Stimulated activated CD4-positive, alpha-beta T cell treated with anti-CD3 and anti-CD28 coated beads, Interleukin-2, amount 100 ng/mL, for 24 hours (primary cell): ENCODE results near the gene DPRX.
"Not testable (repeated sequence)": the region's sequence is repeated elsewhere in the genome, so short reads cannot be mapped to it uniquely, and the experiment has no call there.

Experiments used
- DNase-seq, 2 donors: peaks; one replicate each; pipeline ENCODE4 v3.0.0-alpha.2; 2020

The DPRX gene

DNA sequence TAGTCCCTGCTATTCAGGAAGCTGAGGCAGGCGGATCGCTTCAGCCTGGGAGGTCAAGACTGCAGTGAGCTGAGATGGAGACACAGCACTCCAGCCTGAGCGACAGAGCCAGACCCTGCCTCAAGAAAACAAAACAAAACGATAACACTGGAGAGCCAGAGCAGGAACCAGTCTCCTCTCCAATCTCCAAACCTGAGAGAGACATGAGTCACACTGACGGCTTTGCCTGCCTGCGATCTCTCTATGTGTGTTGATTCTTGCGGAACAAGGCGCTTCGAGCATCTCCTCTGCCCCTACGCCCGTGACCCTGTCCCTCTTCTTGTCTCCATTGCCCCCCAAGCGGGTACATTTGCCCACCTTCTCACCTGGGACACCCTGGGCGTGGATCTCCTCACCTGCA is 15.6 kb downstream of the DPRX start:
- DNase-seq: no peak

DNA sequence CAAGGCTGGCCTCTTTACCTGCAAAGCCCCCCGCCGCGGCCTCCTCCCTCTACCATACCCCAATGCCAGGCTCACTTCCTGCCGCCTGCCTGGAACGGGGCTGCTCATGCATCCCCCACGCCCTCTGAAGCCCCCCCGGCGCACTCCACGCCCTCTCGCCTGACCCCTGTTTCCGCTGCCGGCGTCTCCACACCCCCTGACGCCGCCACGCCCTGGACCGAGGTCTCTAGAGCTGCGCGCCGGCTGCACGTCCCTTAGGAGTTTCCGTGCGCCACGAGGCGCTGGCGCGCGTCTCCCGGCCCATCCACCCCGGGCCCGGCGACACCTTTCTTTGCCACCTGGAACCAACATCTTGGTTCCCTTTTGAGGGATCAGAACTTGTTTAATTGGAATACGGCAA is 16.0 kb downstream of the DPRX start:
- DNase-seq: no peak

DNA sequence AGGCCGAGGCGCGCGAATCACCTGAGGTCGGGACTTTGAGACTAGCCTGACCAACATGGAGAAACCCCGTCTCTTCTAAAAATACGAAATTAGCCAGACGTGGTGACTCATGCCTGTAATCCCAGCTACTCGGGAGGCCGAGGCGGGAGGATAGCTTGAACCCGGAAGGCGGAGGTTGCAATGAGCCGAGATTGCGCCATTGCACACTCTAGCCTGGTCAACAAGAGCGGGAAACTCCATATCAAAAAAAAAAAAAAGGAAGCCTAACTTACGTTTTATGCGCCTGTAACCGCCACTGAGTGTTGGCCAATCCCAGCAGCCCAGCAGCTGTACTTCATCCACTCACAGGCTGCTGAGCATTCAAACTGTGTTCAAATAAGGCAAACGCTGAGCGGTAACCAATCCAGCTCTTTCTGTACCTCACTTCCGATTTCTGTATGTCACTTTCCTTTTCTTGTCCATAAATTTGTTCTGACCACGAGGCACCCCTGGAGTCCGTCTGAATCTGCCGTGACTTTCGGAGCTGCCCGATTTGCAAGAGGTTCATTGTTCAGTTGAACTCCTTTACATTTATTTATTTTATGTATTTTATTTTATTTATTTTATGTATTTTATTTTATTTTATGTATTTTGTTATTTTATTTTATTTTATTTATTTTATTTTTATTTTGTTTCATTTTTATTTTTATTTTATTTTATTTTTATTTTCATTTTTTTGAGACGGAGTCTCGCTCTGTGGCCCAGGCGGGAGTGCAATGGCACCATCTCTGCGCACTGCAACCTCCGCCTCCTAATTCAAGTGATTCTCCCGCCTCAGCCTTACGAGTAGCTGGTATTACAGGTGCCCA is 18.2 kb downstream of the DPRX start:
- DNase-seq: no peak

DNA sequence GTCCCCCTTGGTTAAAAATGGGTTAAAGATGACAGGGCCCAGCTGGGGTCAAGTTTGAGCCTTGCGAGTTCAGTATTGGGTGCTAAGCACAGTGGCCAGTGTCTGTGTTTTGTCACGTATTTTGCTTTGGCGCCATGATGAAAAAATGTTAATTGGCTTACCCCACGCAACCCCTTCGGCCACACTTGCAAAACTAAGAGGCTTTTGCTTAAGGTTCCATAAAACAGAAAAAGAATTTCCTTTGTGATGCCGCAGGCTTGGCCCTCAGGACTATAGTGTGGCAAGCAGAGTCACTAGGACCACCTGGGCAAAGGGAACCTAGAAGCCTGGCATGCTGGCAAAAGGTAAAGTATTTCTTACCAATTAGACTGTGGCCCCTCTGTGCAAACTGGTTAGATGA is 20.7 kb downstream of the DPRX start:
- no peak for DNase-seq

DNA sequence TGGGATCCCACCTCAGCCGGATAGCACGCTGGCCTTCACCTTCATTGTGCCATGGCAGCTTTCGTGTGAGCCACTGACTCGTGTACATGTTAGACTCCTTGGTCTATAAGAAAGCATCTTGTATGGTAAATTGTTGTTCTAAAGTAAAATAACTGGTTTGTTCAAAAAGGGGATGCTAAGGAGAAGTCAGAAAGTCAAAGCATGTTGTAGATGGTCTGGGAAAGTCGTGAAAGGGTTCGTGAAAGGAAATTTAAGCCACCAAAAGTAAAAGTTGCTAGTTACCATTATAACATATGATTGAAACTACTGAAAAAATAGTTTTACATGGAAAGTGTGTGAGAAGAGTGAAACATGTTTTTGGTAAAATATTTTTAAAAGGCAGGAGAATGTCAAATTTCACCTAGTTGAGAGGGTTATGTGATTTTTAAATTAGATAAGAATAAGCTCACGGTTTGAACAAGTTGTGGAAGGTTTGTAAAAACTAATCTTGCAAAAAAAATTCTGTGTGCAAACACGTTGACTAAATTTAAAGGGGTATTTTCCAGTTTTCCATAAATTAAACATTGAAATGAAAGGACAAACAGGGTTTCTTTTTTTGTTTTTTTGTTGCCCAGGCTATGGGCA is 23.4 kb downstream of the DPRX start:
- DNase-seq: no peak

DNA sequence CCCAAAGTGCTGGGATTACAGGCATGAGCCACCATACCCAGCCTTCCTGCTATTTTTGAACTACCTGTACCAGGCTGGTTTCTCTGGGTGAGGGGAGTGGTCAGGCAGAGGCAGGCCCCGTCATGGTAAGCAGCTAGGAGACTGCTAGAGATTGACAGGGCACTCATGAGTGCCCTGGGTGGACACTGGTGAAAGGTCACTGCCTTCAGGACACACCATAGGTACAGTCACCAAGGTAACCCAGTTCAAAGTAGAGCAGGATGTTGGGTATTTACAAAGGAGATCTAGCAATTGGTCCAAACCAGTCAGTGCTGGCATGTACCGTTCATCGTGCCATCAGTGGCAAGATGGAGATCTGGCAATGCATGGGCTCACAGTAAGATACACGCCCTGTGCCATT is 25.5 kb downstream of the DPRX start:
- no peak for DNase-seq

DNA sequence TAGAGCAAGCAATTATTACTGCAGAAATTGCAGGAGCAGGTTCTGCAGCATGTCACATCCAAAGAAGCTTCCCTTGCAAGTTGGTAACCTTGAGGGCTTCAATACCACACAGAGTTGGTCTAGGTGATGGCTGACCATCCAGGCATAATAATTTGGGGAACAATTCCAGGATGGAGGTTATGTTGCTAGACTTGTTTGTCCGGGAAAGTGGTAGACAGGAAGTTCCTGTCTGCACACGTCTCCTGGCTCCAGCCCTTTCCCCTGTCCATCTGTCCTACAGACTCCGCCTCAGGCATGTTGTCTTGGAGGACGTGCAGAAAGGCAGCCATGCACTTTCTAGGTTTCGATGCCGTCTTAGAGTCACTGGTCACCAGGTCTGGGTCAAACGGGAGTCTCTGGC is 26.0 kb downstream of the DPRX start:
- DNase-seq: no peak

DNA sequence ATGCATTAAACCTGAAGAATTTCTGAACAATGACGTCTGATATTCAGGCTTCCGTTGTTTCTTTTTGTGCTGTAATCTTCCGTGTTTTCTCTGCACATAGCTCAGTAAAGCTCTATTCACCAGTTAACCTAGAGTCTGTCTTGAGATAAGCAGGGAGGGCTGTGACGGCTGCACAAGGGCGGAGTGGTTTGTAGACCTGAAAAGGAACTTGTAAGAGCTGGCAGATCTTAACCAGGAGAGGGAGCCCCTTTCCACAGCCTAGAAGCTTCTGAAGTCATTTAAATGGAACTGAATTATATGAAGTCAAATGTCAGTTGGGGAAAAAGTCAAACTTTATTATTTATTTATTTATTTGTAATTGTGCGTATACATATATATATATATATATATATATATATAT is 27.5 kb downstream of the DPRX start:
- DNase-seq: no peak

DNA sequence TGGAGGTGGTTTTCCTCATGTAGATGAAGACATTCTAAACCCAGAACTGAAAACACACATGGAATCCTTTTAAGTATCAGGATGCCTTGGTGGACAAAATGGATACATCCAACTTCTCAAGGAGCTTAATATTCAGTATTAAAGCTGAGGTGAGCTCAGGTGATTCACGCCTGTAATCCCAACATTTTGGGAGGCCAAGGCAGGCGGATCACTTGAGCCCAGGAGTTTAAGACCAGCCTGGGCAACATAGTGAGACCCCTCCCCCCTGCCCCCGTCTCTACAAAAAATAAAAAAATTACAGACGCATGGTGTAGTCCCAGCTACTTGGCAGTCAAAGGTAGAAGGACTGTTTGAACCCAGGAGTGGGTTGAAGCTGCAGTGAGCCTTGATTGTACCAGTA is 28.8 kb downstream of the DPRX start:
- DNase-seq: no peak

DNA sequence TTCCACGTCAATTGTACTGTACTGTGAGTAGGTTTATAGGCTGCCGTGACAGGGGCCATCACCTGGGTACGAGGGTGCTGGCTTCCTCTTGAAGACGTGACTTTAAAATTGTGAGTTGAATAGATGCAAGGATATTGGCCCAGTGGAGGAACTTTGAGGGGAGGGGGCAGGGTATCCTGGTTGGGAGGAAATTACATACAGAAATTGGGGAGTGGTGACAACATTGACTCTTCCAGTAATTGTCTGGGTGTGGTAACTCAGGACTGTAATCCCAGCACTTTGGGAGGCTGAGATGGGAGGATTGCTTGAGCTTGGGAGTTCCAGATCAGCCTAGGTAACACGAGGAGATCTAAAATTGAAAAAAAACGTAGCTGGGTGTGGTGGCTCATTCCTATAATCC is 30.4 kb downstream of the DPRX start:
- DNase-seq: no peak

DNA sequence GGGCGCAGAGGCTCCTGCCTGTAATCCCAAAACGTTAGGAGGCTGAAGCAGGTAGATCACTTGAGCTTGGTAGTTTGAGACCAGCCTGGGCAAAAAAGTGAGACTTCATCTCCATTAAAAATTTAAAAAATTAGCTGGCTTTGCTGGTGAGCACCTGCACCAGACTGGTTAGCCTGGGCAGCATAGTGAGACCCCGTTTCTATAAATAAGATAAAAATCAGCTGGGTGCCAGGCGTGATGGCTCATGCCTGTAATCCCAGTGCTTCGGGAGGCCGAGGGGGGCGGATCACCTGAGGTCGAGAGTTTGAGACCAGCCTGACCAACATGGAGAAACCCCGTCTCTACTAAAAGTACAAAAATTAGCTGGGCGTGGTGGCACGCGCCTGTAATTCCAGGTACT is 32.4 kb downstream of the DPRX start:
- no peak for DNase-seq

DNA sequence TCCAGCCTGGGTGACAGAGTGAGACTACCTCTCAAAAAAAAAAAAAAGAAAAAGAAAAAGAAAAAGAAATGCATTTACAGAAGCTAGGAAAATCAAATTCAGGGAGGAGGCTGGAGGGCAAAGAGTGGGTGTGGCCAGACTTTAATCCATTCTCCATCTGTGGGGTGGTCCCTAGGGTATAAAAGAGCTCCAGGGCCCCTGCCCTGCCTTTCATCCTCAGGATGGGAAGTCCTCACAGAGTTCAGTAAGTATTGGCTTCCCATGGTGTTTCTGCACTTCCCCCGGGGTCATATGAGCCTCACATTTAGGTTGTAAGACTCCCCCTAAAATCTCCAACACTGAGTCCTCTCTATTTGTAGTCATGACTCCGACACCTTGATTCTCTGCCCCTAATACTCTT is 33.0 kb downstream of the DPRX start:
- DNase-seq: no peak

DNA sequence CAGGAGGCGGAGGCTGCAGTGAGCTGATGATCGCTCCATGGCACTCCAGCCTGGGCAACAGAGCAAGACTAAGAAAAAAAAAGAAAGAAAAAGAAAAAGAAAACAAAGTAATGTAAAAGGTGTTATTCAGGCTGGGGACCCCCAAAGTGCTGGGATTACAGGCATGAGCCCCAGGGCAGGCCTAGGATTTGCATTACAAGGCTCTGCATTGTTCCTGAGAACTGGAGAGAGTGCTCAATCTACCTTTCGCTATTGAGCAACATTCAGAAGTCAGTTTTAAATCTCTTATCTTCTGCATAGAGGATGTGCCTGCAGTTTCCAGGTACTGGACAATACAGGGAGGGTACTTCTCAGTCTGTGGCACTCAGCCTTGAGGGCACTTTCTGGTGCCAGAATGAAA is 34.5 kb downstream of the DPRX start:
- DNase-seq: not testable (repeated sequence)

DNA sequence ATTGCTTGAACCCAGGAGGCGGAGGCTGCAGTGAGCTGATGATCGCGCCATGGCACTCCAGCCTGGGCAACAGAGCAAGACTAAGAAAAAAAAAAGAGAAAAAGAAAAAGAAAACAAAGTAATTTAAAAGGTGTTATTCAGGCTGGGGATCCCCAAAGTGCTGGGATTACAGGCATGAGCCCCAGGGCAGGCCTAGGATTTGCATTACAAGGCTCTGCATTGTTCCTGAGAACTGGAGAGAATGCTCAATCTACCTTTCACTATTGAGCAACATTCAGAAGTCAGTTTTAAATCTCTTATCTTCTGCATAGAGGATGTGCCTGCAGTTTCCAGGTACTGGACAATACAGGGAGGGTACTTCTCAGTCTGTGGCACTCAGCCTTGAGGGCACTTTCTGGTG is 37.0 kb downstream of the DPRX start:
- DNase-seq: not testable (repeated sequence)

DNA sequence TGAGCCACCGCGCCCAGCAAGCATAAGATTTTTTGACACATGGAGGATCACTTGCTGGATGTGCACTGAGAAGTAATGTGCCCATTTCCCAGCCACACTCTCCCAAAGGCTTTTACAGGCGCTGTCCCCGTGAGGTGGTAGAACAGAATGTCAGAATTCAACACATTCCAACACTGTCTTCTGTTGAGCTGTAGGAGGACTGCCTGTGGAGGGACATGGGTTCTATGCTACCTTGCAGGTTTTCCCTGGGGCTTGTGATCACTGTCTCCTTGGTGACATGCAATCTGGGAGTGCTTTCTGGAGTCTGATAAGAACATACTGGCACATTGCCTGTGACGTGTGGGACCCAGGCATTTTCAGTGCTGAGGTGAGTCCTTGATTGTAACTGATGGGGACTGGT is 38.5 kb downstream of the DPRX start:
- DNase-seq: no peak

DNA sequence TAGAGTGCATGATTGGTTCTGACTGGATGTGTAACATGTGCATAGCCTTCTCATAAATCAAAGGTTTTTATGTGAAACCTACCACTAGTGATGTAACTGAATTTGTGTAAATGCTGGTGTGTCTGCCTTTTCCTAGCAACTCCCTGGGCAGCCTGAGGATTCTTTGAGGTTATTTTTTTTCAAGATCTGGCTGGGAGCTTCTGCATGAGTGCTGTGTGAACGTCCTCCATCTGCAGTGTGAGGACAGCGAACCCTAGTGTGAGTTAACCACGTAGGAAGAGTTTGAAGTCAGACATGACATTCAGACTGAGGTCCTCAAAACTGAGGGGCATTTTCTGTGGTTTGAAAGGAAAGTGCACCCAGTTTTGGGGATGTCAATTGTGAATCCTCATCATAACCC is 39.9 kb downstream of the DPRX start:
- no peak for DNase-seq
